ENCODE results near the gene MESP1. TPM values are rescaled to one million over a fixed set of nuclear protein-coding genes. Genes with fewer than 3 reads are reported as not detected.

The MESP1 gene
- total and polyA plus RNA-seq, 2 of the 4 experiments (the other 2 are of a cell fraction) = under 0.01 to 0.10 TPM

DNA sequence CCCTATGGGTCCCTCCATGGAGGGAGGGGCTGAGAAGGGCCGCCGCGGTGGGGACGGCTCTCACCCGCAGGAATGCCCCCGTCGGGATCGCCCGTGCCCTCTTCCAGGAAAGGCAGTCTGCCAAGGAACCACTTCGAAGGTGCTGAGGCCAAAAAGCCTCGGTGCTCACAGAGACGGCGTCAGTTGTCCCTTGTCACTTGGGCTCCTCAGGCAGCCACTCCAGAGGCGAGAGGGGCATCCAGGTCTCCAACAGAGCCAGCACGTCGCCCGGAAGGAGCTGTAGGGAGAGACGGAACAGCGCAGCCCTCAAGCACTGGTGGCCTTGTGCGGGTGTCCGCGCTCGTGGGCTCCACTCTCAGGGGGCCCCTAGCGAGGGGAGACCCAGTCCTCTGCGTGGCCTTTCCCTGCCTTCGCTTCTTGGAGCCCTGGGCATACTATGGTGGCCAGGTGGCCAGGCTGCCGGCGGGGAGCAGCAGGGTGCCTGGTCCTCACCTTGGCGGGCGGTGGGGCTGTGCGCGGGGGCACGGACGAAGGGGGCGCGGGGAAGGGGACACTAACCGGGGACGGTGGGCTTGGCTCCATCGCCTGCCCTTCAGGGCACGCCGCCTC, 994 bp downstream of the MESP1 start:
- Histone ChIP-seq H3K14ac (replicated peaks; ENCODE audit: low read depth, low read length) (no peak overlapping the region), H2BK120ac (ENCODE audit: low read depth, low read length) (no peak overlapping the region), H3K27me3 (ENCODE audit: control insufficient read depth, insufficient read depth, low read length) (peaks cover 37% of the 10 kb centered on the region), H3K18ac (ENCODE audit: low read depth, low read length) (no peak overlapping the region), H2BK20ac (ENCODE audit: low read depth, low read length) (no peak overlapping the region), H3K27ac (ENCODE audit: insufficient read depth, low read length) (no peak overlapping the region), H3K9ac (ENCODE audit: low read depth, low read length) (no peak overlapping the region), H2AFZ (replicated peaks; ENCODE audit: low read length, poor library complexity) (peak overlapping the region; percentile 96), H2AK5ac (ENCODE audit: low read depth, low read length) (no peak overlapping the region), H3K79me1 (ENCODE audit: low read depth in 1 of 2, low read length in 2 of 2) (no peaks in the 10 kb centered on the region), H4K5ac (ENCODE audit: low read depth, low read length) (no peak overlapping the region), H4K20me1 (ENCODE audit: insufficient read depth, low read length) (no peaks in the 10 kb centered on the region), H4K8ac (ENCODE audit: low read depth in 2 of 2, low read length in 2 of 2) (no peak overlapping the region; a peak in 1 of 4 replicates), H3K9me3 (ENCODE audit: control insufficient read depth, insufficient read depth, low read length) (no peaks in the 10 kb centered on the region), H2AK9ac (replicated peaks; ENCODE audit: low read depth, low read length, poor library complexity) (peak overlapping the region; percentile 63), H2BK15ac (ENCODE audit: low read depth, low read length) (no peak overlapping the region), H3K23ac (ENCODE audit: low read depth, low read length) (no peak overlapping the region), H3K4me3 (ENCODE audit: insufficient read depth, low read depth, low read length) (peak overlapping the region; percentile 65), H3K9me1 (ENCODE audit: insufficient read depth, low read length) (no peaks in the 10 kb centered on the region), H3K36me3 (ENCODE audit: control insufficient read depth, insufficient read depth, low read length) (no peaks in the 10 kb centered on the region), H4K91ac (ENCODE audit: insufficient read depth, low read depth, low read length) (no peak overlapping the region), H3K4ac (ENCODE audit: low read depth, low read length) (no peak overlapping the region), H3K4me2 (ENCODE audit: low read depth, low read length) (peak overlapping the region; percentile 38; the same call in 1 of the 2 replicates), H3K4me1 (ENCODE audit: control insufficient read depth, insufficient read depth, low read length) (peaks cover 2% of the 10 kb centered on the region; the same call in 1 of the 2 replicates), H3K56ac (ENCODE audit: extremely low read depth, insufficient read depth, low read length) (no peak overlapping the region), H2BK5ac (ENCODE audit: low read depth, low read length, poor library complexity, severe bottlenecking) (no peak overlapping the region)
- in situ Hi-C loops (cut with MboI; ENCODE audit: low sequenced_read_pairs) = loop anchor here (10.0 kb wide), 1 partner anchor 325 kb away; no protein-coding TSS in a partner anchor
- WGBS, 2 experiments (ENCODE audit: extremely low coverage in 2 of 2, insufficient read length in 1 of 2) = 7% methylated on average over 28 of the region's 41 CpGs; no CpG with 5 or more reads in 1 of the 2 experiments
- DNase-seq (no peak), ATAC-seq (ENCODE audit: low read depth) (no peak)
- BruUV-seq (replicated peaks) = no TSS peak
- no peak for TF ChIP-seq SMC3 (IDR thresholded peaks at IDR 0.05; ENCODE audit: low read depth, low read length)
- no peak for TF ChIP-seq CHD1 (IDR thresholded peaks at IDR 0.05; ENCODE audit: low read depth, low read length)
- no peak for TF ChIP-seq MAZ (IDR thresholded peaks at IDR 0.05; ENCODE audit: borderline replicate concordance, low read depth, low read length)
- TF ChIP-seq, protein P1, sequence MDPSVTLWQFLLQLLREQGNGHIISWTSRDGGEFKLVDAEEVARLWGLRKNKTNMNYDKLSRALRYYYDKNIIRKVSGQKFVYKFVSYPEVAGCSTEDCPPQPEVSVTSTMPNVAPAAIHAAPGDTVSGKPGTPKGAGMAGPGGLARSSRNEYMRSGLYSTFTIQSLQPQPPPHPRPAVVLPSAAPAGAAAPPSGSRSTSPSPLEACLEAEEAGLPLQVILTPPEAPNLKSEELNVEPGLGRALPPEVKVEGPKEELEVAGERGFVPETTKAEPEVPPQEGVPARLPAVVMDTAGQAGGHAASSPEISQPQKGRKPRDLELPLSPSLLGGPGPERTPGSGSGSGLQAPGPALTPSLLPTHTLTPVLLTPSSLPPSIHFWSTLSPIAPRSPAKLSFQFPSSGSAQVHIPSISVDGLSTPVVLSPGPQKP (IDR thresholded peaks at IDR 0.05; ENCODE audit: borderline replicate concordance, low read depth, low read length) = no peak
- TF ChIP-seq, protein P2, sequence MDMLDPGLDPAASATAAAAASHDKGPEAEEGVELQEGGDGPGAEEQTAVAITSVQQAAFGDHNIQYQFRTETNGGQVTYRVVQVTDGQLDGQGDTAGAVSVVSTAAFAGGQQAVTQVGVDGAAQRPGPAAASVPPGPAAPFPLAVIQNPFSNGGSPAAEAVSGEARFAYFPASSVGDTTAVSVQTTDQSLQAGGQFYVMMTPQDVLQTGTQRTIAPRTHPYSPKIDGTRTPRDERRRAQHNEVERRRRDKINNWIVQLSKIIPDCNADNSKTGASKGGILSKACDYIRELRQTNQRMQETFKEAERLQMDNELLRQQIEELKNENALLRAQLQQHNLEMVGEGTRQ (IDR thresholded peaks at IDR 0.05; ENCODE audit: low read depth, low read length) = no peak
- no peak for TF ChIP-seq NFE2L2 (IDR thresholded peaks at IDR 0.05; ENCODE audit: low read depth, low read length)
- no peak for TF ChIP-seq POLR2A (IDR thresholded peaks at IDR 0.05; ENCODE audit: low read depth, low read length)
- no peak for TF ChIP-seq MXI1 (IDR thresholded peaks at IDR 0.05; ENCODE audit: borderline replicate concordance, low read depth, low read length)
- no peak for TF ChIP-seq MAFK (IDR thresholded peaks at IDR 0.05; ENCODE audit: low read depth, low read length)
- TF ChIP-seq CEBPB (IDR thresholded peaks at IDR 0.05; ENCODE audit: low read depth, low read length) = no peak
- TF ChIP-seq RFX5 (IDR thresholded peaks at IDR 0.05; ENCODE audit: low read depth, low read length) = no peak
- TF ChIP-seq BHLHE40 (IDR thresholded peaks at IDR 0.05; ENCODE audit: low read depth, low read length) = no peak
- TF ChIP-seq RCOR1 (IDR thresholded peaks at IDR 0.05; ENCODE audit: insufficient replicate concordance, low read length) = no peak
- no peak for TF ChIP-seq RAD21 (IDR thresholded peaks at IDR 0.05; ENCODE audit: low read length)
- TF ChIP-seq, protein P3, sequence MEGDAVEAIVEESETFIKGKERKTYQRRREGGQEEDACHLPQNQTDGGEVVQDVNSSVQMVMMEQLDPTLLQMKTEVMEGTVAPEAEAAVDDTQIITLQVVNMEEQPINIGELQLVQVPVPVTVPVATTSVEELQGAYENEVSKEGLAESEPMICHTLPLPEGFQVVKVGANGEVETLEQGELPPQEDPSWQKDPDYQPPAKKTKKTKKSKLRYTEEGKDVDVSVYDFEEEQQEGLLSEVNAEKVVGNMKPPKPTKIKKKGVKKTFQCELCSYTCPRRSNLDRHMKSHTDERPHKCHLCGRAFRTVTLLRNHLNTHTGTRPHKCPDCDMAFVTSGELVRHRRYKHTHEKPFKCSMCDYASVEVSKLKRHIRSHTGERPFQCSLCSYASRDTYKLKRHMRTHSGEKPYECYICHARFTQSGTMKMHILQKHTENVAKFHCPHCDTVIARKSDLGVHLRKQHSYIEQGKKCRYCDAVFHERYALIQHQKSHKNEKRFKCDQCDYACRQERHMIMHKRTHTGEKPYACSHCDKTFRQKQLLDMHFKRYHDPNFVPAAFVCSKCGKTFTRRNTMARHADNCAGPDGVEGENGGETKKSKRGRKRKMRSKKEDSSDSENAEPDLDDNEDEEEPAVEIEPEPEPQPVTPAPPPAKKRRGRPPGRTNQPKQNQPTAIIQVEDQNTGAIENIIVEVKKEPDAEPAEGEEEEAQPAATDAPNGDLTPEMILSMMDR (conservative IDR thresholded peaks at IDR 0.05; ENCODE audit: low read depth, low read length) = no peak
- no peak for TF ChIP-seq FOS (IDR thresholded peaks at IDR 0.05; ENCODE audit: low read depth, low read length)
- POLR2A ChIA-PET (ENCODE audit: unreplicated experiment) = no interaction called here
- intact Hi-C loops (cut with micrococcal nuclease) = no loop called here
- dilution Hi-C loops (cut with HindIII; ENCODE audit: low sequenced_read_pairs, unreplicated experiment) = loop anchor here (25.0 kb wide), 1 partner anchor 112 kb away; no protein-coding TSS in a partner anchor
- CTCF ChIA-PET = interaction anchor here (0.7 to 1.0 kb wide), 2 partner anchors 10 to 125 kb away, joined by 3 to 4 read pairs; no protein-coding TSS in a partner anchor
